LNCaP clone FGC (cell line): ENCODE measurements around the gene SIGLEC11.

Source experiments
- DNase-seq: peaks from one replicate; pipeline ENCODE4 v3.0.0-alpha.2; 2011; ENCODE audit warnings: low read depth
- H3K4me3 ChIP-seq: 2 replicates; pipeline ENCODE4 v1.5.1; 2011; ENCODE audit warnings: mild to moderate bottlenecking, low read depth, low read length, control low read depth
- TF ChIP-seq, protein P1 (sequence below): IDR thresholded peaks from 2 replicates; pipeline ENCODE4 v1.5.1; 2012; ENCODE audit warnings: mild to moderate bottlenecking; ENCODE audit not compliant: control insufficient read depth, insufficient read depth; ENCODE audit errors: extremely low read depth

SIGLEC11 gene

DNA sequence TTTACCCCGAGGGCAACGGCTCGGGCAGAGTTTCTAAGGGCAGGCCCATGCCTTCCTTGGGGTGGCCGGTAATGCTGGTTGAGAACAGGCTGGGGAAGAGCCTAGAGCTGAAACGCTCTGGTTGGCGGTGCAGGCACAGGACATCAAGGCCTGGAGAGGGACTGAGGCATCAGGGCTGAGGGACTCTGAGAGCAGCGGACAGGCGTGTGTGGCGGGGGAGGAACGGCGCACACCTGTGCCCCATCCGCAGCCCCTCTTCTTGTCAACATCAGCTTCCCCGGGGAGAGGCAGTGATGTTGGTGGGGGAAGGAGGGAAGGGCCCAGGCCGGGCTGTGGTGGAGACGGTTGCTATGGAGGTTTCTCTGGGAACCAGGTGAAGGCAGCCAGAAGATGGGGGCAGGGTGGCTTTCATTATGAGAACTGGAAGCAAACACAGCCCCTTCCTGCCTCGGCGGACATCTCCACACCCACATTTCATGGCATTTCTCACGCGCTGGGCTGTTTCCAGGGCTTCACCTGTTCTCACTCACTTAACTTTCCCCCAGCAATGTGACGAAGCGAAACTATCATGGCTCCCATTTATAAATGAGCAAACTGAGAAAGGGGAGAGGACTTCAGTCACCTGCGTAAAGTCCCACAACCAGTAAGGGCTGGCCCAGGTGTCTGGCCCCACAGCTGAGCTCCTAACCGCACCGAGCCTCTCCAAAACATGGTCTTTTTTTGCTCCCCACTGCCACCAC, 40.2 kb downstream of the SIGLEC11 start:
- no peak overlapping the region for H3K4me3 ChIP-seq
- no peak for DNase-seq
- TF ChIP-seq, protein P1, sequence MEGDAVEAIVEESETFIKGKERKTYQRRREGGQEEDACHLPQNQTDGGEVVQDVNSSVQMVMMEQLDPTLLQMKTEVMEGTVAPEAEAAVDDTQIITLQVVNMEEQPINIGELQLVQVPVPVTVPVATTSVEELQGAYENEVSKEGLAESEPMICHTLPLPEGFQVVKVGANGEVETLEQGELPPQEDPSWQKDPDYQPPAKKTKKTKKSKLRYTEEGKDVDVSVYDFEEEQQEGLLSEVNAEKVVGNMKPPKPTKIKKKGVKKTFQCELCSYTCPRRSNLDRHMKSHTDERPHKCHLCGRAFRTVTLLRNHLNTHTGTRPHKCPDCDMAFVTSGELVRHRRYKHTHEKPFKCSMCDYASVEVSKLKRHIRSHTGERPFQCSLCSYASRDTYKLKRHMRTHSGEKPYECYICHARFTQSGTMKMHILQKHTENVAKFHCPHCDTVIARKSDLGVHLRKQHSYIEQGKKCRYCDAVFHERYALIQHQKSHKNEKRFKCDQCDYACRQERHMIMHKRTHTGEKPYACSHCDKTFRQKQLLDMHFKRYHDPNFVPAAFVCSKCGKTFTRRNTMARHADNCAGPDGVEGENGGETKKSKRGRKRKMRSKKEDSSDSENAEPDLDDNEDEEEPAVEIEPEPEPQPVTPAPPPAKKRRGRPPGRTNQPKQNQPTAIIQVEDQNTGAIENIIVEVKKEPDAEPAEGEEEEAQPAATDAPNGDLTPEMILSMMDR = no peak

DNA sequence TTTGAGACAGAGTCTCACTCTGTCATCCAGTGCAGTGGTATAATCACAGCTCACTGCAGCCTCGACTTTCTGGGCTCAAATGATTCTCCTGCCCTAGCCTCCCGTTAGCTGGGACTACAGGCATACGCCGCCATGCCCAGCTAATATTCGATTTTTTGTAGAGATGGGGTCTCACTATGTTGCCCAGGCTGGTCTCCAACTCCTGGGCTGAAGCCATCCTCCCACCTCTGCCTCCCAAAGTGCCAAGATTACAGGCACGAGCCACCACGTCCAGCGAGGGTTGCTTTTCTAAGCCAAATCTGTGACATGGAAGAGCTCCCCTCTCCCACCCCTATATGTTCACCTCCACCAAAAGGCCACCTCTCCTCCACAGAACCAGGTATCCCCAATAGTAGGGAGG, 42.9 kb downstream of the SIGLEC11 start:
- no peak overlapping the region for H3K4me3 ChIP-seq
- TF ChIP-seq, protein P1 = no peak
- no peak for DNase-seq

DNA sequence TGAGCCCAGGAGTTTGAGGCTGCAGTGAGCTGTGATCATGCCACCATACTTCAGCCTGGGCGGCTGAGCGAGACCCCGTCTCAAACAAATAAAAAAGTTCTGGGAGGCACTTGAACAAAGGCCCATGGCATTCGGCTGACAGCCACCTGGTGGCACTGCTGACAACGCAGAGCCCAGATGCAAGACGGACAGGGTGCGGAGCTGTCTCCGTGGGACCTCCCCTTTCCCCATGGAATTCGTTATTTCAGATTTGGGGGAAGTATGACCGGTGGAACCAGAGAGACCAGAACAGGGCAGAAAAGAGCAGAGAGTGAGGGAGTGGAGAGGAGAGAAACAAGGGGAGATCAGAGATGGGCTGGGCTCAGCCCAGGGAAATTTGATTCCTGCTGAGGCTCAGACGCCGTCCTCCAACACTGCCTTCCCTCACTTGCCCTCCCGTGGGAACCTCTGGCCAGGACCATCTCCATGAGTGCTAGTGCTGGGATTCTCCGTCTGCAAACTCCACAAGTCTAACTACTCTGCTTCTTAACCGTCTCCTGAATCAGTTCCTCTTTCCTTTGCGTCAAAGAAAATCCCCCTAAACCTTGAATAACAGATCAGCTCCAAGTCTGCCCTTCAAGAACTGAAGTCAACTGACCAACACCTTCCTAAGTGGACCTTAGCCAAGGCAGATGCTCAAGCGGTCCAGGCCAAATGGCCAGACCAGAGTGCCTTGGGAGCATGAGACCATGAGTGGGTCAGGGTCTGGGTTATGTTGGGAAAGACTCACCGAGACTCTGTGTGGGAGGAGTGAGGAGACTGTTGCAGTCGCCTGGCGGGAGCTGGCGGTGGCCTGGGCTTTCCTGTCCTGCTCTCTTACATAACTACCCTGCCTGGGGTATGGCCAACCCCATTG, 43.9 kb downstream of the SIGLEC11 start:
- no peak overlapping the region for H3K4me3 ChIP-seq

DNA sequence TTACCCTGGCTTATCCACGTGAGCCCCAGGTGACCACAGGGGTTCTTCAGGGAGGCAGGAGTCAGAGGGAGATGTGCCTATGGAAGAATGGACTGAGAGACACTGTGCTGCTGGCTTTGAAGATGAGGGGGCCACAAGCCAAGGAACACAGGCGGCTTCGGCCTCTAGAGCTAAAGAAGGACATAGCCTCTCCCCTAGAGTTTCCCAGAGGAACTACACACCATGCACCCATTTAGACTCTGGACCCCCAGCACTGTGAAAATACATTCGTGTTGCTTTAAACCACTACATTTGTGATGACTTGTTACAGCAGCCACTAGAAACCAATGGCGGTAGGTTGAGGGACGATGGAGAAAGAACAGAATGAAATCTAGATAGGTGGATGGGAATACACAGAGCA, 45.7 kb downstream of the SIGLEC11 start:
- TF ChIP-seq, protein P1 = no peak
- DNase-seq = no peak
- no peak overlapping the region for H3K4me3 ChIP-seq

More for the DNA sequence above, 43.9 kb downstream of the SIGLEC11 start:
- TF ChIP-seq, protein P1 = no peak
- DNase-seq = no peak

DNA sequence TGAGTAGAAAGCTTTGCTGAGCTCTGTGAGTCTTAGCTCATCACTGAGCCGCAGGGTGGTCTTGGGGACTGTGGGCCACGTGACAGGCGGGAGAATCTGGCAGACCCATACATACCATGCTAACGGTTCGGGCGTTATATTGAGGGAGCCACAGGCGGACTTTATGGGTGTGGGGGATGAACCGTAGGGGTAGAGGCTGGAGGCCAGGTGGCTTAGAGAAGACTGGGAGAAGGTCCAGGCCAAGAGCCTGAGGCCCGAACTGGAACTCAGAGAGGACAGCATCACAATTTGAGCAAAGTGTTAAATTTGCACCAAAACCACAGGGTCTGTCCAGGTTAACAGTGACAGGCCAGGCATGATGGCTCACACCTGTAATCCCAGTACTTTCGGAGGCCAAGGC, 47.3 kb downstream of the SIGLEC11 start:
- DNase-seq = no peak
- TF ChIP-seq, protein P1 = no peak
- H3K4me3 ChIP-seq = no peak overlapping the region

DNA sequence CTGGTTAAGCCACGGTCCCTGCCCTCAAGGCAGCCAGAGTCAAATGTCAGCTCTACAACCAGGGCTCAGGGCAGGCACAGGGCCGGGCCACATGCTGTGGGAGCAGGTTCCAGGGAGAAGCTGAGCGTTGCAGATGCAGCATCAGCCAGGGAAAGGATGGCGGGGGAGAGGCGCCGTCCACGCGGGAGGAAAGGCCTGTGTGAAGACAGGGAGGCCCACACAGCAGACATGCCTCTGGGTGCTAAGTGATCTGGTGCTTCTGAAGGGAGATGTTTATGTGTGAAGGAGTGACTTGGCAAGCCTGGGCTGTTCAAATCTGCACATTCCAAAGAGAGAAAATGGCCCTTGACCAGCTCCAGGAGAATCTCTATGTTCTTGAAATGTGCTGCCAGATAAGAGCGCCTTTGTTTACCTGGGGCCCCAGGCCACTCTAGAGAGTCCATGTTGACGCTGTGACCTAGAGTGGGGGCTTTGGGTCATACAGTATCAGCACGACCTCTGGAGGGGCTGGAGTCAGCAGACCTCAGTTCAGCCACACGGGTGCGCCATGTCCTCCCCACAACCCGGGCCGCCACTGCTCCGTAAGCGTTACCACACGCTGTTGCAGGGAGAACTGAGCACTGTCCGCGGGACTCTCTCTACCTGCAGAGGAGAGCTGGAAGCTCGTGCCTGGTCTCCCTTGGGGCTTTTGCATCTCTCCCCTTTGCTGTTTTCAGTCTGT, 47.8 kb downstream of the SIGLEC11 start:
- DNase-seq = no peak
- no peak overlapping the region for H3K4me3 ChIP-seq
- TF ChIP-seq, protein P1 = no peak
